ENCODE measurements around the gene ZNF836.

ZNF836 gene

GRCh38 chr19:52188822-52189734 is 17.7 kb upstream of the ZNF836 start:
- in situ Hi-C loops (cut with HindIII; ENCODE audit: low sequenced_read_pairs), result no loop called here

GRCh38 chr19:52187407-52187806 is 16.0 kb upstream of the ZNF836 start:
- in situ Hi-C loops (cut with HindIII; ENCODE audit: low sequenced_read_pairs), result no loop called here

DNA sequence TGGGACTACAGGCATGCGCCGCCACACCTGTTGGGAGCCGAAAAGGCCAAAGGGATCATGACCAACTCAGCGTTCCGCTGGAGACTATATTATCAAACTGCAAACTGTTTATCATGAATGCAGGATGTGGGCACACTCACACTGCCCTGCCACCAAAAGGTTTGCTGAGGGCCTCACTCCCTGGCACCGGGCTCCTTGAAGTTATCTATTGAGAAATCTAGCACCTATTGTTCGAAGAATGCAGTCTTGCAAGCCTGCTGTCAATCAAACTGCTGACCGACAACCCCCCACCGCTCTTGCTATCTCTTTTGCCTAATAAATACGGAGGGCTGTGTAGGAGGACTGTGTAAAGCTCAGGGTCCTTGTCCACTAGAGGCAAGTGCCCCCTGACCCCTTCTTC is 5.2 kb upstream of the ZNF836 start:
- in situ Hi-C loops (cut with HindIII; ENCODE audit: low sequenced_read_pairs), result no loop called here

GRCh38 chr19:52172347-52172746 is 926 bp upstream of the ZNF836 start:
- in situ Hi-C loops (cut with HindIII; ENCODE audit: low sequenced_read_pairs), result loop anchor here (5.0 kb wide), 1 partner anchor 35 kb away; the partner anchor contains the start of gene ZNF616

DNA sequence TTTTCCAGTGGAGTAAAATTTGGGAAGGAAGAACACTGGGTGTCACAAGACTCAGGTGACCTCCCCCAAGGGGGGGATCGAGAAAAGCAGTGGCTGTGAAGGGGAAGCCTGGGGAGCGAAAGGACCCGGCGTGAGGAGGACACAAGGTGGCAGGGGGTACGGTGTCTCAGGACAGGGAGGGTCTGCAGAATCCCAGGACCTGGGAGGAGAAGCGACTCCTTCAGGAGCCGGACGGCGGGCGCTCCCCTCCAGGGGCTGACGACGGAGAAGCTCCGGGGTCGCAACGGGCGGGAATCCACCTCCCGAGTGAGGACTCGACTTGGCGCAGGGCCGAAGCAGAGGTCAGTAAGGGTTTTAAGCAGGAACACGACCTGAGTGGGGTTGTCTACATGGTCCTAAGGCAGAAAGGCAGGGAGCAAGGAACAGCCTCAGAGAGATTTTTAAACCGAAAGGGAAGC is 529 bp downstream of the ZNF836 start:
- in situ Hi-C loops (cut with HindIII; ENCODE audit: low sequenced_read_pairs), result loop anchor here (5.0 kb wide), 1 partner anchor 34 kb away; the partner anchor contains the start of gene ZNF616

DNA sequence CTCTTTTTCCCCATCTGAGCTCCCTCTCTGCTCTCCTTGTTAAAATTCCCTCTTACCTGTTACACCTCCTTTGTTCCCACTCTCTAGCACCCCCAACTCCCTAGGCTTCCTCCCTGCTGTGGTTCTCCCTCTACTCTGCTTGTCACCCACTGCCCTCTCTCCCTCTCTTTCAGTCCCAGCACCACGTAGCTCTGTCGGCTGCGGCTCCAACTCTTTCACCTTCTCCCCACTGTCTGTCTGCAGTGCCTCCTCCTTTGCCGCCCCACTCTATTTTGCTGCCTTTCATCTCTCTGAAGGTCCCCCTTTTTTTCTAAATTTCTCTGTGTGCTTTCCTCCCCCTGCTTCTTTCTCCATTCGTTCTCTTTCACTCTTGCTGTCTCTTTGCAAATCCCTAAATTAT is 1.1 kb downstream of the ZNF836 start:
- in situ Hi-C loops (cut with HindIII; ENCODE audit: low sequenced_read_pairs), result loop anchor here (5.0 kb wide), 1 partner anchor 33 kb away; the partner anchor contains the start of gene ZNF616

GRCh38 chr19:52155596-52156359 is 15.6 kb downstream of the ZNF836 start:
- in situ Hi-C loops (cut with HindIII; ENCODE audit: low sequenced_read_pairs), result no loop called here

GRCh38 chr19:52148256-52148655 is 23.2 kb downstream of the ZNF836 start:
- in situ Hi-C loops (cut with HindIII; ENCODE audit: low sequenced_read_pairs), result no loop called here

DNA sequence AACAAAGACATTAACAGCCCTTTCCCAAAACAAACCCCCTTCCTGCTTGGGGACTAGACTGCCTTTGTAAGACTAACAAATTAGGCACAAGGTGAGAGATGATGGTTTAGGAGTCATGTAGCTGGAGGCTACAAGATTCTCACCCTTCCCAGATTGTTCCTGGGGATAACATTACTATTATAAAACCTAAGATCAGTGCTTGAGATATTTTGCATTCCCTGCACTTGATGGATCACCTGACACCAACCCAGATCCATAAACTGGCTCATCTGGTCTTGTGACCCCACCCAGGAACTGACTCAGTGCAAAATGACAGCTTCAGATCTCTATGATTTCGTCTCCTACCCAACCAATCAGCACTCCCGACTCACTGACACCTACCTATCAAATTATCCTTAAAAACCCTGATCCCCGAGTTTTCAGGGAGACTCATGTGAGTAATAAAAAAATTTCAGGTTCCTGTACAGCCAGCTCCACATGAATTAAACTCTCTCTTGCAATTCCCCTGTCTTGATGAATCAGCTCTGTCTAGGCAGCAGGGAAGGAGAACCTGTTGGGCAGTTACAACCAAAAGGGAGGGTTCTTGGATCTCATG is 29.3 kb downstream of the ZNF836 start:
- in situ Hi-C loops (cut with HindIII; ENCODE audit: low sequenced_read_pairs), result no loop called here

- in situ Hi-C loops (cut with HindIII; ENCODE audit: low sequenced_read_pairs), result no loop called here
These were observed 30.2 kb downstream of the ZNF836 start for GRCh38 chr19:52141203-52141602.

- in situ Hi-C loops (cut with HindIII; ENCODE audit: low sequenced_read_pairs), result no loop called here
These were observed 31.2 kb downstream of the ZNF836 start for GRCh38 chr19:52140032-52140710.

DNA sequence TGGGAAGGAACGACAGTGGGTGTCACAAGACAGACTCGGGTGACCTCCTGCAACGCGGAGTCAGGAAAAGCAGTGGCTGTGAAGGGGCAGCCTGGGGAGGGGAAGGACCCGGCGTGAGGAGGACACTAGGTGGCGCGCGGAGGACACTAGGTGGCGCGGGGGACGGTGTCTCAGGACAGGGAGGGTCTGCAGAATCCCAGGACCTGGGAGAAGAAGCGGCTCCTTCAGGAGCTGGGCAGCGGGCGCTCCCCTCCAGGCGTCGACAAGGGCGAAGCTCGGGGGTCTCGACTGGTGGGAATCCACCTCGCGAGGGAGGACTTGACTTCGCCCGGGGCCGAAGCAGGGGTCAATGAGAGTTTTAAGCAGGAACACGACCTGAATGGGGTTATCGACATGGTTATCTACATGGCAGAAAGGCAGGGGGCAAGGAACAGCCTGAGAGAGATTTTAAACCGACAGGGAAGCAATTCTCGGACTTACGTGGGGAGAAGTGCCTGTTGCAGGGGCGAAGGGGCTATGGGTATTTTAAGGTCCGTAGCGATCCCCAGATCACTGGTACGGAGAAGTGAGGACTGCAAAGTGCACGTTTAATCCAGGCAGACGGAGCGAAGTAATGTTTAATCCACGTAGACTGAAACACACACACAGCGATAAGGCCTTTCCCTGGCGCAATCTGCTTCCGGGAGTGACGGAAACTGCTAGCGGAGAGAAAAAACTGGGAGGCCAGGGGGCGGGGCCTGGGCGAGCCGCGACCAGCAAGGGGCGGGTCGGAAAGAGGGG is 32.0 kb downstream of the ZNF836 start, which contains the start of gene ZNF616:
ZNF616 (minus strand) TSS at position 687 of the 780 bp plus-strand sequence. CDS start 9,426 bp downstream, outside the sequence.
- in situ Hi-C loops (cut with HindIII; ENCODE audit: low sequenced_read_pairs), result loop anchor here (5.0 kb wide), 1 partner anchor 33 kb away; the partner anchor contains the start of gene ZNF836

- in situ Hi-C loops (cut with HindIII; ENCODE audit: low sequenced_read_pairs), result loop anchor here (5.0 kb wide), 1 partner anchor 33 kb away; the partner anchor contains the start of gene ZNF836
These were observed 32.5 kb downstream of the ZNF836 start for GRCh38 chr19:52138983-52139251.

GRCh38 chr19:52138278-52138982 is 33.0 kb downstream of the ZNF836 start:
- in situ Hi-C loops (cut with HindIII; ENCODE audit: low sequenced_read_pairs), result loop anchor here (5.0 kb wide), 1 partner anchor 34 kb away; the partner anchor contains the start of gene ZNF836

- in situ Hi-C loops (cut with HindIII; ENCODE audit: low sequenced_read_pairs), result no loop called here
These were observed 51.1 kb downstream of the ZNF836 start for GRCh38 chr19:52120286-52120685.

DNA sequence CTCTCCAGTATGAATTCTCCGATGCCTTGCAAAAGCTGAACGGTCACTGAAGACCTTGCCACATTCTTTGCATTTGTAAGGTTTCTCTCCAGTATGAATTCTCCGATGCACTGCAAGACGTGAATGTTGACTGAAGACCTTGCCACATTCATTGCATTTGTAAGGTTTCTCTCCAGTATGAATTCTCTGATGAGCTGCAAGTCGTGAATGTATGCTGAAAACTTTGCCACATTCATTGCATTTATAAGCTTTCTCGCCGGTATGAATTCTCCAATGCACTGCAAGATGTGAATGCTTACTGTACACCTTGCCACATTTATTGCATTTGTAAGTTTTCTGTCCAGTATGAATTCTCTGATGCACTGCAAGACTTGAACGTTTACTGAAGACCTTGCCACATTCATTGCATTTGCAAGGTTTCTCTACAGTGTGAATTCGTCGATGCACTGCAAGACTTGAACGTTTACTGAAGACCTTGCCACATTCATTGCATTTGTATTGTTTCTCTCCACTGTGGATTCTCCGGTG is 55.8 kb downstream of the ZNF836 start:
- in situ Hi-C loops (cut with HindIII; ENCODE audit: low sequenced_read_pairs), result no loop called here

GRCh38 chr19:52114691-52115090 is 56.7 kb downstream of the ZNF836 start:
- in situ Hi-C loops (cut with HindIII; ENCODE audit: low sequenced_read_pairs), result no loop called here

DNA sequence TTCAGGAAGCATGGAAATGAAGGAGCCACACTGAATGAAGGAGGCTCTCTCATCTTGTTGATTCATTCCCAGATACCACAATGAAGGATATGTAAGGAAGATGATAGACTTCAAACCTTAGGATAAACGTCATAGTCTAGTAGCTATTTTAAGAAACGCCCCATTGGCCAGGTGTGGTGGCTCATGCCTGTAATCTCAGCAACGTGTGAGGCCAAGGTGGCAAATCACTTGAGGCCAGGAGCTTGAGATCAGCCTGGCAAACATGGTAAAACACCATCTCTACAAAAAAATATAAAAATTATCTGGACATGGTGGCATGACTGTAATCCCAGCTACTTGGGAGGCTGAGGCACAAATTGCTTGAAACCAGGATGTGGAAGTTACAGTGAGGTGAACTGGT is 58.8 kb downstream of the ZNF836 start:
- in situ Hi-C loops (cut with HindIII; ENCODE audit: low sequenced_read_pairs), result no loop called here

- in situ Hi-C loops (cut with HindIII; ENCODE audit: low sequenced_read_pairs), result no loop called here
These were observed 60.6 kb downstream of the ZNF836 start for GRCh38 chr19:52110780-52111179.

All from endothelial cell of hepatic sinusoid (primary cell).